Ovary (tissue), 9 donors: Measurements from ENCODE around the gene PHLDA2. TPM values are rescaled to one million over a fixed set of nuclear protein-coding genes. Genes with fewer than 3 reads are reported as not detected.

Experiments used
- DNase-seq, 5 donors: peaks; one replicate each; pipeline ENCODE4 v3.0.0-alpha.2; 2019 to 2020
- H3K27ac ChIP-seq, 2 donors: fragments of 200-600 bp; one replicate each; pipeline versions ENCODE4 v1.5.1 to v1.8.0; 2019 to 2022
- H3K27me3 ChIP-seq: fragments of 200-600 bp; one replicate; pipeline ENCODE4 v1.8.0; 2022
- H3K36me3 ChIP-seq: fragments of 200-600 bp; sonication (generic); one replicate; pipeline ENCODE4 v1.5.1; 2019
- H3K4me1 ChIP-seq: one replicate; pipeline ENCODE4 v1.8.1; 2013; ENCODE audit warnings: mild to moderate bottlenecking, moderate library complexity; ENCODE audit not compliant: insufficient read depth
- H3K4me3 ChIP-seq: fragments of 200-600 bp; sonication (generic); one replicate; pipeline ENCODE4 v1.5.1; 2017
- H3K9me3 ChIP-seq, 2 donors: fragments of 200-600 bp in 1 of 2; sonication (generic) in 1 of 2; one replicate each; pipeline versions ENCODE4 v1.5.1 to v1.8.1; 2013 to 2019; ENCODE audit warnings: mild to moderate bottlenecking in 1 of 2, moderate library complexity in 1 of 2
- CTCF ChIP-seq, 3 donors: fragments of 450-650 bp in 2 of 3; fragments of 200-600 bp in 1 of 3; IDR thresholded peaks; one replicate each; pipeline versions ENCODE4 v1.5.1 to v1.8.0; 2016 to 2022; ENCODE audit warnings: antibody characterized with exemption in 3 of 3, mild to moderate bottlenecking in 1 of 3
- EP300 ChIP-seq: sonication (generic); formaldehyde crosslinking; IDR thresholded peaks from one replicate; pipeline ENCODE4 v1.6.1; 2017; ENCODE audit warnings: antibody characterized with exemption
- POLR2A ChIP-seq: fragments of 450-650 bp; IDR thresholded peaks from one replicate; pipeline ENCODE4 v1.6.1; 2017; ENCODE audit warnings: antibody characterized with exemption, mild to moderate bottlenecking, moderate library complexity
- WGBS, 3 donors: extraction: QIAGEN DNeasy Blood & Tissue Kit in 1 of 3; methylation state at CpG; one replicate each; pipeline versions ENCODE4 v1.1.5 to v1.1.7; 2013 to 2017; 5-methylcytosine and 5-hydroxymethylcytosine counted together
- intact Hi-C, 4 donors: fragments of 100-400 bp; cut with DNase I; formaldehyde crosslinking; loops; one replicate each; pipeline versions ENCODE4 v1.11.0 to v1.15.1; 2022 to 2023
- polyA plus RNA-seq, 2 donors: library from polyadenylated mRNA; stranded (reverse); fragments of 200-250 nt in 1 of 2; fragments of 350-450 nt in 1 of 2; fragmentation: Illumina TruSeq in 1 of 2; extraction: RNeasy Lipid Tissue Mini Kit (QIAGEN cat#74804) in 1 of 2; gene quantifications; one replicate each; pipeline ENCODE4 v1.2.3, GENCODE V29; 2013 to 2014
- total RNA-seq, 7 donors: library from RNA; depleted of rRNA in 2 of 7; stranded (reverse); fragments of >200 nt in 2 of 7; fragmentation: NEBNext Ultra II Directional in 3 of 7; extraction: Animal tissue kit (Norgen Biotek cat#: 25700) in 3 of 7; gene quantifications; one replicate each; pipeline versions ENCODE4 v1.1.0 to v1.2.4, GENCODE V29; 2016 to 2023
- donor health status: DM: no; HTN: no; CAD: no; lungs with moderate emphysema.
- donor health status: DM: no; HTN: no; CAD: no.
- donor health status: Bipolar disorder and iron deficiency.
- donor health status: DM: yes; HTN: yes; CAD: no.
- donor health status: DM: no; HTN: no; CAD: no.
- donor health status: DM: yes; HTN: yes; CAD: no.

The PHLDA2 gene
- total and polyA plus RNA-seq, 9 donors, result 0.60 to 11.3 (median 1.7) TPM; not detected in 1

GRCh38 chr11:2899080-2899783 is 30.0 kb downstream of the PHLDA2 start:
- Histone ChIP-seq H3K36me3 (no peaks in the 10 kb centered on the region), H3K4me1 (peaks cover 8% of the 10 kb centered on the region), H3K9me3 (no peaks in the 10 kb centered on the region), H3K4me3 (no peak overlapping the region), H3K27ac (no peak overlapping the region), H3K27me3 (no peaks in the 10 kb centered on the region)
- no peak for TF ChIP-seq CTCF (IDR thresholded peaks at IDR 0.05)
- no peak for TF ChIP-seq POLR2A
- TF ChIP-seq EP300, result no peak
- DNase-seq, result no peak
- WGBS, 3 donors, result 76 to 81% (median 78%) methylated on average over 13 of the region's 13 CpGs
- intact Hi-C loops, result loop anchor here in 2 of 4 donors (10.0 kb wide), 2 partner anchors 474 to 494 kb away; partner anchors contain the start of gene TSSC4 (in 1 of the 2)

DNA sequence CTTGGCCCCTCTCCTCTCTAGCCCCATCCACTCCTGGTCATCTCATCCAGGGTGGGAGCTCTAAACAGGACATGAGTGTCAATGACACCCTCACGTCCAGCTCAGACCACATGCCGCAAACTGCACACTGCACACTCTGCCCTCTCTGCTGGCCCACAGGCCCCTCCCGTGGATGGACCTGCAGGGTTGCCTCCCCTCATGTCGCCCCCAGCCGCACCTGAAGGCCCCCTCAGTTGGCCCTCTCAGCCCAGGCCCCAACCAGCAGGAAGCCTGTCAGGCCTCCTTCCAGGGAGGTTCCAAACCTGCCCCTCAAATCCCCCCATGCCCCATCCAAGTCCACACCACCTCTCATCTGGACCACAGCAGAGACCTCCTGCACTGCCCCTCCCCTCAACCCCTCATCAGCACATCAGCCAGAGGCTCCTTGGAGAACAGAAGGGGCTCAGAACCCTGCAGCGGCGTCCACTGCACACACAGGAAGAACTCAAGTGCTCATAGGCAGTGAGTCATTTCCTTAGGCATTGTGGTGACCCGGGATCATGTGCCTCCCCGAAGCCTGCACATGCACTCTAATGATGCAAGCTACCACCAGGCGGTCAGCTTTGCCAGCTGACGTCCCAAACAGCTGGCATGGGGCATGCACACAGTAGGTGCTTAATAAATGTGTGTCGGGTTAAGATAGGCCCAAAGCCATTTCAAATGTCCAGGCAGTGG is 30.7 kb downstream of the PHLDA2 start:
- Histone ChIP-seq H3K9me3 (no peaks in the 10 kb centered on the region), H3K27ac (no peak overlapping the region), H3K4me1 (peaks cover 8% of the 10 kb centered on the region), H3K36me3 (no peaks in the 10 kb centered on the region), H3K27me3 (no peaks in the 10 kb centered on the region), H3K4me3 (no peak overlapping the region)
- DNase-seq, result peak in 1 of 5 donors; percentile 14
- TF ChIP-seq CTCF (IDR thresholded peaks at IDR 0.05) (no peak), POLR2A (no peak), EP300 (no peak)
- 64 to 80% (median 73%) methylated on average over 9 to 12 of the region's 12 CpGs for WGBS, 3 donors
- intact Hi-C loops, result loop anchor here in 2 of 4 donors (10.0 kb wide), 2 partner anchors 474 to 494 kb away; partner anchors contain the start of gene TSSC4 (in 1 of the 2)

GRCh38 chr11:2897048-2897447 is 32.2 kb downstream of the PHLDA2 start:
- Histone ChIP-seq H3K9me3 (no peaks in the 10 kb centered on the region), H3K4me3 (no peak overlapping the region), H3K36me3 (no peaks in the 10 kb centered on the region), H3K27ac (no peak overlapping the region), H3K4me1 (peaks cover 9% of the 10 kb centered on the region), H3K27me3 (no peaks in the 10 kb centered on the region)
- TF ChIP-seq EP300 (no peak), CTCF (IDR thresholded peaks at IDR 0.05) (no peak), POLR2A (no peak)
- WGBS, 3 donors, result 81 to 87% (median 86%) methylated on average over 4 to 6 of the region's 6 CpGs
- intact Hi-C loops, result loop anchor here in 2 of 4 donors (10.0 kb wide), 2 partner anchors 472 to 492 kb away; partner anchors contain the start of gene TSSC4 (in 1 of the 2)
- peak in 1 of 5 donors; percentile 23 for DNase-seq

GRCh38 chr11:2896047-2896446 is 33.2 kb downstream of the PHLDA2 start:
- H3K4me3 ChIP-seq, result no peak overlapping the region
- 65 to 77% (median 77%) methylated on average over 9 of the region's 9 CpGs for WGBS, 3 donors
- H3K9me3 ChIP-seq, result no peaks in the 10 kb centered on the region
- H3K27me3 ChIP-seq, result no peaks in the 10 kb centered on the region
- H3K36me3 ChIP-seq, result no peaks in the 10 kb centered on the region
- DNase-seq, result peak in 1 of 5 donors; percentile 13
- no peak overlapping the region for H3K27ac ChIP-seq
- TF ChIP-seq POLR2A, result no peak
- no peak for TF ChIP-seq EP300
- TF ChIP-seq CTCF (IDR thresholded peaks at IDR 0.05), result no peak
- intact Hi-C loops, result loop anchor here in 2 of 4 donors (10.0 kb wide), 2 partner anchors 471 to 491 kb away; partner anchors contain the start of gene TSSC4 (in 1 of the 2)
- peaks cover 13% of the 10 kb centered on the region for H3K4me1 ChIP-seq
